HL-60 (cell line): Measurements from ENCODE around the gene UTF1.

Experiments used
- microRNA-seq: library from miRNA; unstranded; fragments of <30 nt; microRNA quantifications from one replicate; pipeline ENCODE4, GENCODE V29; 2018

Gene UTF1

Small RNA genes lying within 50 kb of the gene (microRNA-seq; reads per million reads assigned to microRNA genes)
- 38.6 reads per million, percentile 56 among the genes with 10 or more reads in this experiment for gene MIR202
